GM19023 (cell line): ENCODE results near the gene LRRC23.
"Not testable (repeated sequence)": the region's sequence is repeated elsewhere in the genome, so short reads cannot be mapped to it uniquely, and the experiment has no call there.

Experiments
- ATAC-seq: cut with Tn5 transposase; IDR thresholded peaks from one replicate; pipeline ENCODE4 v1.9.1; 2021; ENCODE audit warnings: mild to moderate bottlenecking, moderate library complexity; ENCODE audit not compliant: unreplicated experiment

The LRRC23 gene

DNA sequence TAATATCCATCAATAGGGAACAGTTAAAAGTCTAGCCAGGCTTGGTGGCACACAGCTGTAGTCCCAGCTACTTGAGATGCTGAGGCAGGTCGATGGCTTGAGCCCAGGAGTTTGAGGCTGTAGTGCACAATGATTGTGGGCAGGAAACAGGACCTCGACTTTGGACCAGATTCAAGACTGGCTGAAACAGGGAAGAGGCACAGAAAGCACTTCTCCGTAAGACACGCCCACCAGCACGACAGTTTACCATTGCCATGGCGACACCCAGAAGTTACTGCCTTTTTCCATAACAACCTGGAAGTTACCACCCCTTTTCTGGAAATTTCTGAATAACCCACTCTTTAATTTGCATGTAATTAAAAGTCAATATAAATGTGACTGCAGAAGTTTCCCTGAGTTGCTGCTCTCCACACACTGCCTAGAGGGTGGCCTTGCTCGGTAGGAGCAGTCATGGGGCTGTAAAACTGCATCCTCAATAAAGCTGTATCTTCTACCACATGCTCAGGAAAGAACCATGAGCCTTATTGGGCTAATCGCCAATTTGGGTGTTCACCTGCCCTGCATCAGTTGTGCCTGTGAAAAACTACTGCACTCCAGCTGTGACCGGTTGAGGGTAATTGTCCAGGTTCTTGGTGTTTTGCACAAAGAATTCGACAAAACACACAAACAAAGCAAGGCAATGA lies 4.6 kb upstream of the LRRC23 start:
- ATAC-seq: no peak

DNA sequence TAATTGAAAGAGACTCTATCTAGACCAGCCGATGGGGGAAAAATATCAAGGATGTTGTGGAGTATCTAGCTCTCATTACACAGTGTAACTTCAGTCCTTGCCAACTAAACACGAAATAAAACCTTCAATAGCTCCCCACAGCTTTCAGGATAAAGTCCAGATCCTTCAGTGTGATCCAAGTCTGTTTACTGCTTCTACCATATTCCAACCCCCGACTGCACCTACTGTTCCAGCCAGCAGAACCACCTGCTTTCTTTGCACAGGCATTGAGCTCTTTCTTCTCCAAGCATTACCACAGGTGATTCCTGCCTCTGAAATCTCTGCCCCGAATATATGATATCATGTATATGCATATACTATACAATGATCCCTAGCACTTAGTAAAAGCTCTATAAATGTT lies 2.2 kb upstream of the LRRC23 start:
- no peak for ATAC-seq

DNA sequence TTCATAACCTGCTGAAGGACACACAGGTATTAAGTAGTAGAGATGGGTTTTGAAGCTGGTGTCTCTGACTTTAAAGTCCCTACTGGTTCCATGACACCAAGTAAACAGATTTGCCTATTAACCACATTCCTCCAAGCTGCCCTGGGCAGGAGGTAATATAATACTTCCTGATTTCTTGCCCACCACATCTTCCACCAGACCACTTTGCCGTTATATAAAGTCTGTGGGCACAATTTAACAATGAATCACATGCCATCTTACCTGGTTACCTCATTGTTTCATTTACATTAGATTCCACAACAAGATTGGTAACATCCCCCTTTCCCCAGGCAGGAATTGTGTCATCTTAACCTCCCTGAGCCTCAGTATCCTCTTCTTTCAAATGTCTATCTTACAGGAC lies 900 bp upstream of the LRRC23 start:
- no peak for ATAC-seq

DNA sequence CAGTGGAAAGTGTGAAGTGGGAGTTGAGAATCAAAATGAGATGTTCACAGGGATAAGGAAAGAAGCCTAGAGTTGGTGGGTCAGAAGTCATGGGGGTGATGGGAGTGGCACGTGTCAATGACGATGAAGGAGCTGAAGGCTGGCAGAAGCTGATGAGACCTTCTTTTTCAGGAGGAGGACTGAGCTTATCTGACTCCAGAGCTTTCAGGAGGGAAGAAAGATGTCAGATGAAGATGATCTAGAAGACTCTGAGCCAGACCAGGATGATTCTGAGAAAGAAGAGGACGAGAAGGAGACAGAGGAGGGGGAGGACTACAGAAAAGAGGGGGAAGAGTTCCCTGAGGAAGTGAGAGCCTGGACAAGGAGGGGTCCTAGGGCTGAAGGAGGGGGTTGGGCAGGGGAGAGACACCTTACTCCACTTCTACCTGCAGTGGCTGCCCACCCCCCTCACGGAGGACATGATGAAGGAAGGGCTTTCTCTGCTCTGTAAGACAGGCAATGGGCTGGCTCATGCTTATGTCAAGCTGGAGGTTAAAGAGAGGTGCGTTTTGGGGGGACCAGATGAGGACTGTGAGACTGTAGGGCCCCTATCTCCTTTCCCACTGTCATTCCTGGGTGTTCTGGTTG lies 905 bp downstream of the LRRC23 start:
- no peak for ATAC-seq

DNA sequence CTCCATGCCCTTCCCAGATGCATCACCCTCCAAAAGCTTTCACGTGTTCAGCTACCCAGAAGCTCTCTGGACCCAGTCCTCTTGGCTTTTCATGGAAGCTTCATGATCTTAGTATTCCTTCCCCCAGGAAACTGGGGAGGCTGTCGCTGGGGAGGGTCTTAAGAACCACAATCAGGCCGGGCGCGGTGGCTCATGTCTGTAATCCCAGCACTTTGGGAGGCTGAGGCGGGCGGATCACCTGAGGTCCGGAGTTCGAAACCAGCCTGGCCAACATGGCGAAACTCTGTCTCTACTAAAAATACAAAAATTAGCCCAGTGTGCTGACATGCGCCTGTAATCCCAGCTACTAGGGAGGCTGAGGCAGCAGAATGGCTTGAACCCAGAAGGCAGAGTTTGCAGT lies 3.5 kb downstream of the LRRC23 start:
- ATAC-seq: not testable (repeated sequence)

DNA sequence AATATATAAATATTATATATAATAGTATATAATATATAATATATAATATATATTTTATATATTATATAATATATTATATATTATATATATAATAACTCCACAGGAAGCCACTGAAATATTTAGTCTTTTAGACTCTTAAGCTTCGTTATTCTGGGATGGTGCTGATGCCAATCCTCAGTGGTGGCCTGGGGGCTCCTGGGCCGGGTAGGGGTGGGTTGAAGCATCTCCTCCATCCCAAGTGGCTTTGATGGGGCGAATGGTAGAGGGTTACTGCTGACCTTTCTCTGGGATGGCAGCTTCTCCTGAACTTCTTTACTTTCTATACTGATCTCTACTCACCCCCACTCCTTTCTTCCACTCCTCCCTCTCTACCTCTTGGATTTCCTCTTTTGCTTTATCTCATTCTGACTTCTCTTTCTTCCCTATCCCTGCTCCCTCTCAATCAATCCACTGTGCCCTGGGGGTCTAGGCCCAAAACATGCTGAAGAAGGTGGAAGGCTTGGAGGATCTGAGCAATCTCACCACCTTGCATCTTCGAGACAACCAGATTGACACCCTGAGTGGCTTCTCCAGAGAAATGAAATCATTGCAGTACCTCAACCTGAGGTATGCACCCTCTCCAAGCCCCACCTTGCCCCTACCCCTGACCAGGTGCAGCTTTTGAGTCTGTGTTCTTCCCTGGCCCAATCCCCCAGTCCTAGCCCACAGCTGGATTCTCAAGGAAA lies 5.0 kb downstream of the LRRC23 start:
- no peak for ATAC-seq

DNA sequence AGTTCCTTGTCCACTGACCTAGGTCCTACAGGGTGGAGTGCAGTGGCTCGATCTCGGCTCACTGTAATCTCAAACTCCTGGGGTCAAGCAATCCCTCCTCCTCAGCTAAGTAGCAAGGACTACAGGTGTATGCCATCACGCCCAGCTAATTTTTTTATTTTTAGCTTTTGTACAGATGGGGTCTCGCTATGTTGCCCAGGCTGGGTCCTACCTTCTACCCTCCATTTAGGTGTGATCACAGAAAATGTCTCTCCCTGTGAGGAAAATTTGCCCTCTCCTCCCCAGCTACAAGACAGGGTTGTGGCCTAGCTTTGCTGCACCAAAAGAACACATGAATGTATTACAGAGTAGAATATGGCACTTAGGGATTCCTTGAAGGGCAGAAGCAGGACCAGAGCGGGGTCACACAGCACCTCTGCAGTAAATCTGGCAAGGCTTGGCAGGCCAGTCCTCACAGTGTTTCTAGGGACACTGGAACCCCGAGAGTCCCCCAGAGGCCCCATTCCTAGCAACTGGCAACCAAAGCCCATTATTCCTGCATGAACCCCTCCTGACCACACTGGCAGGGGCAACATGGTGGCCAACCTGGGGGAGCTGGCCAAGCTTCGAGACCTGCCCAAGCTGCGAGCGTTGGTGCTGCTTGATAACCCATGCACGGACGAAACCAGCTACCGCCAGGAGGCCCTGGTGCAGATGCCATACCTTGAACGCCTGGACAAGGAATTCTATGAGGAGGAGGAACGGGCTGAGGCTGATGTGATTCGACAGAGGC lies 7.7 kb downstream of the LRRC23 start:
- ATAC-seq: no peak

DNA sequence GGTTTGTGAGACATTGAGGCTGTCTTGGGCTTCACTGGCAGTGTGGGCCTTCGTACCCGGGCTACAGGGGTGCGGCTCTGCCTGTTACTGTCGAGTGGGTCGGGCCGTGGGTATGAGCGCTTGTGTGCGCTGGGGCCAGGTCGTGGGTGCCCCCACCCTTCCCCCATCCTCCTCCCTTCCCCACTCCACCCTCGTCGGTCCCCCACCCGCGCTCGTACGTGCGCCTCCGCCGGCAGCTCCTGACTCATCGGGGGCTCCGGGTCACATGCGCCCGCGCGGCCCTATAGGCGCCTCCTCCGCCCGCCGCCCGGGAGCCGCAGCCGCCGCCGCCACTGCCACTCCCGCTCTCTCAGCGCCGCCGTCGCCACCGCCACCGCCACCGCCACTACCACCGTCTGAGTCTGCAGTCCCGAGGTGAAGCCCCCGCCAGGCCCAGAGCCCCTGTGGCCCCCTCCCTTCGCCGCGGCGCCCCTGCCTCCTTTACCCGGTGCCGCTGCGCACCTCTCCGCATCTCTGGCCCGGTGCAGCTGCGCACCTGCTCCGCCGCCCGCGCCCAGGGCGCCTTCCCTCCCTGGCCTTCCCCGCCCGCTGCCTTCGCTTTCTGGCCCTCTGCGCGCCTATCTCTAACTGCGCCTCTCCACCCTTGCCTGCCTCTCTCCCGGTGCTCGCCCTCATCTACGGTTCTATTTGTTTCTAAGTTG lies 9.8 kb downstream of the LRRC23 start, which contains the start of gene ENO2:
ENO2 (plus strand) TSS at position 335 of the 701 bp plus-strand sequence. CDS start 1,253 bp downstream, outside the sequence.
- peak; percentile 84 for ATAC-seq

DNA sequence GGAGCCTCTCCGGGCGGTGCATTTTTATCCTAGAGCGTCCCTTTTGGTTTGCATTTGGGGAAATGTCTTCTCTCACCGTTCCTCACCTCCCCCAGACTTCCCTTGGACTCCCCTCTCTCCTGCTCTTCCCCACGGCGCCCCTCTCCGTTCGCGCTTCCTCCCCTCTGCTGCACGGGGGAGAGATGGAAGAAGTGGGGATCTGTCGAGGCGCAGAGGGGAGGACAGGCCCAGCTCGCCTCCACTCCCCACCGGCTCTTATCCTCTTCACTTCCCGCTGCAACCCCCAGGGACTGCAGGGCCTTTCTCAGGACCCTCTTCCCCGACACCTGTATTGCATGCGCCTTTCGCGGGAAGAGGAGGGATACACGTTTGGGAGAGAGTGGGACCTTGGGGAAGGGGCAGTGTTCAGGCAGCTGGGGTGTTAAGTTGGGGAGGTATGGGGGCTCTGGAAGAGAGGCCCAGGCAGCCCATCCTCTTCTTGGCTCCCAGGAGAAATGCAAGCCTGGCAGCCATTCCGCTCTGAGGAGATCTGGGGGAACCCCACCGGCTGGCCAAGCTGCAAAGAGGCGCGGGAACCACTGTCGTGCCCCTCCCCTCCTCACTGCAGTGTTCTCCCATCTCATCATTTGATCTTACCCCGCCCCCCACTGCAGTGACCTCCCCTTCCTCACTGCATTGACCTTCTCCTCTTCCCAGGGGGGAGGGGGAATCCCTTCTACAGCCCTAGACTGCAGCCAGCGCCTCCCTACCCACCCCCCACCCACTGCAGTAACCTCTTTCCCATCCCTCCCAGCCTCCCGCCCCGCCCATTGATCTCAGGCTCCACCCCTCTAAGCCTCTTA lies 10.5 kb downstream of the LRRC23 start:
- no peak for ATAC-seq

DNA sequence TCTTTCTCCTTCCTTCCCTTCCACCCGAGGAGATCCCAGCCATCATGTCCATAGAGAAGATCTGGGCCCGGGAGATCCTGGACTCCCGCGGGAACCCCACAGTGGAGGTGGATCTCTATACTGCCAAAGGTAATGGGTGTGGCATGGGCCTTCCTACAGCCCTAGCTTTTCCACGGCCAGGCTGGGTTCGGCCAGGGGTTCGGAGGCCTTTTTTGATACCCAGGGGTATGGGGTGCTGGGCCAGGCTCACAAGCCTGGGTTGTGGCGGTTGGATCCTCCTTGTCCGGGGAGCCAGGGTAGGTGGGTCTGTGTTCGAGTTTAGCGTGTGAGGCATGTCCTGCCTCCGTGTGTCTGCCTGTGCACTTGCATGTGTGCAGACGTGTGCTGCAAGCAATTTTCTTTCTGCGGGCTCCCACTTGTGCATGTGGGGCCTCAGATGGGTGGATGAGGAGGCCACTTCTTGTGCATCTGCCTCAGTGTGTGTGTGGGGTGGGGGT lies 11.2 kb downstream of the LRRC23 start:
- no peak for ATAC-seq

DNA sequence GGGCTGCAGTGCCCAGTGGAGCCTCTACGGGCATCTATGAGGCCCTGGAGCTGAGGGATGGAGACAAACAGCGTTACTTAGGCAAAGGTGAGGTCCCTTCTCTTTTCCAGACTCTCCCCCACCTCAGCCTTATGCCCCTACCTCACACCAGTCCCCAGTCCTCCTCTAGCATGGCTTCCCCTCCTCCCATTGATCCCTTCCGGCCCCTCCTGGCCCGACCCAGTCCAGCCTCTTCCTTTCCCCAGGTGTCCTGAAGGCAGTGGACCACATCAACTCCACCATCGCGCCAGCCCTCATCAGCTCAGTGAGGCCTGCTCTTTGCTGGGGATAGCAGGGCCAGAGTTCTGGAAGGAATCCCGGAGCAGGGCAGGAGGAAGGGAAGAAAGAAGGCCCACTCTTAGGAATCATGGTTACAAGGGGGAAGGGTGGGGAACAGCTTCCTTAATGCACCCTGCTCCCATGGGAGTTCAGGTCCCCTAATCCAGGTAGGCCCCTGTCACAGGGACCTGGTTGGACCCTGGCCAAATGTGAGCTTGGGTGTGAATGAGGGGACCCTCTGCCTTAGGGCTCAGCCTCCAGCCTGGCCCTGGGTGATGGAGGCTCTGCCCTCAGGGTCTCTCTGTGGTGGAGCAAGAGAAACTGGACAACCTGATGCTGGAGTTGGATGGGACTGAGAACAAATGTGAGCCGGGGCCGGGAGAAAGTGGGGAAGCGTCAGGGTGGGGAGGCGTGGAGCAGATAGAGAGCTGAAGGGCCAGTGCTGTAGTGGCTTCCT lies 12.0 kb downstream of the LRRC23 start:
- no peak for ATAC-seq

DNA sequence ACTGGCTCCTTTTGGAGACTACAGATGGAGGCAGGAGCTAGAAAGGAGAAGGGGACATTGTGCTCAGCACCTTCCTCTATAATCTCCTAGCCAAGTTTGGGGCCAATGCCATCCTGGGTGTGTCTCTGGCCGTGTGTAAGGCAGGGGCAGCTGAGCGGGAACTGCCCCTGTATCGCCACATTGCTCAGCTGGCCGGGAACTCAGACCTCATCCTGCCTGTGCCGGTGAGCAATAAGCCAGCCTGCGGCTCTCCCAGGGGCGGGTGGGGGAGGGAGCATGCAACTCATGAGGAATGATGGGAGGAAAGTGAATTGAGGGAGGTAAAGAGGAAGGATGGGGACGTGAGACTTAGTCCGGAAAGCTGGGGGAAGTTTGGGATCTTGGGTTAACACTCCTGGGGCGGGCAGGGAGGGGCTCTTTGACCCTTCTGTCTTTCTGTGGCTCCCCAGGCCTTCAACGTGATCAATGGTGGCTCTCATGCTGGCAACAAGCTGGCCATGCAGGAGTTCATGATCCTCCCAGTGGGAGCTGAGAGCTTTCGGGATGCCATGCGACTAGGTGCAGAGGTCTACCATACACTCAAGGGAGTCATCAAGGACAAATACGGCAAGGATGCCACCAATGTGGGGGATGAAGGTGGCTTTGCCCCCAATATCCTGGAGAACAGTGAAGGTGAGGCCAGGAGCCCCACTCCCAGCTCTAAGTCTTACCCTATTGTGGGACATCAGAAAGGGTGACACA lies 13.0 kb downstream of the LRRC23 start:
- ATAC-seq: no peak

DNA sequence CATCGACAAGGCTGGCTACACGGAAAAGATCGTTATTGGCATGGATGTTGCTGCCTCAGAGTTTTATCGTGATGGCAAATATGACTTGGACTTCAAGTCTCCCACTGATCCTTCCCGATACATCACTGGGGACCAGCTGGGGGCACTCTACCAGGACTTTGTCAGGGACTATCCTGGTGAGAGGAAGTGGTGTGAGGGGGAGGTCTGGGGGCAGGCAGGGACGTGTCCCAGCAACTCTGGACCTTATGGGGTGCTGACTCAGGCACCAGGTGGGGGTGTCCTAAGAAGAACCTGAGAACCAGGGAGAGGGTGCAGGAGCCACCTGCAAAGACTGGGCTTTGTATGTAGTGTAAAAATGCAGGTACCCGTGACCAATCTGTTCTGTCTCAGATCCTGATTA lies 15.0 kb downstream of the LRRC23 start:
- no peak for ATAC-seq

DNA sequence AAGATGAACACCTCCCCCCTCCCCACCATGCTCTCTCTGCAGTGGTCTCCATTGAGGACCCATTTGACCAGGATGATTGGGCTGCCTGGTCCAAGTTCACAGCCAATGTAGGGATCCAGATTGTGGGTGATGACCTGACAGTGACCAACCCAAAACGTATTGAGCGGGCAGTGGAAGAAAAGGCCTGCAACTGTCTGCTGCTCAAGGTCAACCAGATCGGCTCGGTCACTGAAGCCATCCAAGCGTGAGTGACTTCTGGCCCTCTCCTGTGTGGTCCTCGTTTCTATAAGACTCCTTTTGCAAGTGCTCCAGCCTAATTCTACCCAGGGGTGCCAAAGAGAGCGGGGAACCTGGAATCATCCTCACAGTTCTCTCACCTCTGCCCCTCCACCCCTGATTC lies 16.9 kb downstream of the LRRC23 start:
- ATAC-seq: no peak

DNA sequence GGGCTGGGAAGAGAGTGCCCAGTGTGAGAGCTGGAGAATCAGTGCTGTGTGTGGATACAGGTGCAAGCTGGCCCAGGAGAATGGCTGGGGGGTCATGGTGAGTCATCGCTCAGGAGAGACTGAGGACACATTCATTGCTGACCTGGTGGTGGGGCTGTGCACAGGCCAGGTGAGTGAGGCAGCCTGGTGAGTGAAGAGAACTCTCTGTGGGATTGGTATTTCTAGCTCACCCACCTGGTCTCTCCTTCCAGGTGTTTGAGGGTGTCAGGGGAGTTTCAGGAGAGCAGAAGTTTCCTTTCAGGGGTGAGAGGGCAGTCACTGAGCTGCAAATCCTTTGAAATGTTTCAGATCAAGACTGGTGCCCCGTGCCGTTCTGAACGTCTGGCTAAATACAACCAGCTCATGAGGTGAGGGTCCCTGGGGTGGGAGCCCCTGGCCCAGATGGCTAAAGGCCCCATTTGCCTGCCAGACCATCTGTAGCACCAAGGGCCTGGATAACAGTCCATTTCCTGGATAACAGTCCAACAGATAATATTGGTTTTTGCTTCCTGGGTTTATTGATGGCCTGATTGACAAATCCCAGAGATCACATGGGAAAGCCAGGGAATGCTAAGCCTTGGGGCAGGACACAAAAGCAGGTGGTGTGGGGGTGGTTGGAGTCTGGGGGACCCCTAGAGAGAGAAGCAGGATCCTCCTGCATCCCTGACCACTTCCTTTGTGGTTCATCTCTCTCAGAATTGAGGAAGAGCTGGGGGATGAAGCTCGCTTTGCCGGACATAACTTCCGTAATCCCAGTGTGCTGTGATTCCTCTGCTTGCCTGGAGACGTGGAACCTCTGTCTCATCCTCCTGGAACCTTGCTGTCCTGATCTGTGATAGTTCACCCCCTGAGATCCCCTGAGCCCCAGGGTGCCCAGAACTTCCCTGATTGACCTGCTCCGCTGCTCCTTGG lies 17.6 kb downstream of the LRRC23 start:
- no peak for ATAC-seq

DNA sequence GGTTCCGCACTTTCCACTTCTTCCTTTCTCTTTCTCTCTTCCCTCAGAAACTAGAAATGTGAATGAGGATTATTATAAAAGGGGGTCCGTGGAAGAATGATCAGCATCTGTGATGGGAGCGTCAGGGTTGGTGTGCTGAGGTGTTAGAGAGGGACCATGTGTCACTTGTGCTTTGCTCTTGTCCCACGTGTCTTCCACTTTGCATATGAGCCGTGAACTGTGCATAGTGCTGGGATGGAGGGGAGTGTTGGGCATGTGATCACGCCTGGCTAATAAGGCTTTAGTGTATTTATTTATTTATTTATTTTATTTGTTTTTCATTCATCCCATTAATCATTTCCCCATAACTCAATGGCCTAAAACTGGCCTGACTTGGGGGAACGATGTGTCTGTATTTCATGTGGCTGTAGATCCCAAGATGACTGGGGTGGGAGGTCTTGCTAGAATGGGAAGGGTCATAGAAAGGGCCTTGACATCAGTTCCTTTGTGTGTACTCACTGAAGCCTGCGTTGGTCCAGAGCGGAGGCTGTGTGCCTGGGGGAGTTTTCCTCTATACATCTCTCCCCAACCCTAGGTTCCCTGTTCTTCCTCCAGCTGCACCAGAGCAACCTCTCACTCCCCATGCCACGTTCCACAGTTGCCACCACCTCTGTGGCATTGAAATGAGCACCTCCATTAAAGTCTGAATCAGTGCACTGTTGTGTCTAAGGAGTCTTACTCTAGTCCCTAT lies 18.5 kb downstream of the LRRC23 start:
- ATAC-seq: no peak
